ENCODE results near the gene SEC16A.
A peak's percentile ranks its signal among the peaks of the same experiment; 100 is the strongest.

The SEC16A gene

GRCh38 chr9:136400038-136400834, 82.6 kb downstream of the SEC16A start, which contains the start of gene SNAPC4:
SNAPC4 (minus strand) TSS chr9:136400170; CDS start chr9:136398428, 1,742 bp downstream.
- peak; percentile 89 for DNase-seq (ENCODE audit: low read depth)

GRCh38 chr9:136399176-136400037, 83.4 kb downstream of the SEC16A start:
- DNase-seq (ENCODE audit: low read depth), result peak; percentile 47

- no peak for DNase-seq (ENCODE audit: low read depth)
These were observed 84.6 kb downstream of the SEC16A start for GRCh38 chr9:136398286-136398685.

- no peak for DNase-seq (ENCODE audit: low read depth)
These were observed 85.2 kb downstream of the SEC16A start for GRCh38 chr9:136397643-136398042.

- DNase-seq (ENCODE audit: low read depth), result no peak
These were observed 86.7 kb downstream of the SEC16A start for GRCh38 chr9:136396219-136396515.

GRCh38 chr9:136395345-136396218, 87.3 kb downstream of the SEC16A start:
- no peak for DNase-seq (ENCODE audit: low read depth)

- DNase-seq (ENCODE audit: low read depth), result no peak
These were observed 87.9 kb downstream of the SEC16A start for GRCh38 chr9:136395020-136395340.

GRCh38 chr9:136394312-136395019, 88.4 kb downstream of the SEC16A start:
- DNase-seq (ENCODE audit: low read depth), result no peak

GRCh38 chr9:136393531-136393930, 89.3 kb downstream of the SEC16A start:
- DNase-seq (ENCODE audit: low read depth), result no peak

GRCh38 chr9:136392538-136393449, 90.0 kb downstream of the SEC16A start:
- DNase-seq (ENCODE audit: low read depth), result no peak

GRCh38 chr9:136391737-136392537, 90.9 kb downstream of the SEC16A start:
- DNase-seq (ENCODE audit: low read depth), result no peak

Data from ELR (cell line).